HCT116 (cell line): Measurements from ENCODE around the gene RAB39A. TPM values are rescaled to one million over a fixed set of nuclear protein-coding genes. Genes with fewer than 3 reads are reported as not detected.

Experiments used
- ATAC-seq: fragments of 200-7000 bp; cut with Tn5 transposase; 2 replicates; pipeline ENCODE4 v1.9.1; 2020; ENCODE audit warnings: mild to moderate bottlenecking, moderate library complexity
- BruUV-seq: library from RNA; stranded (reverse); fragments of 400-500 nt; replicated peaks from 2 replicates; lab custom pipeline; 2021; lab: Mats Ljungman, UMichigan
- CTCF ChIA-PET: fragments of 300-600 bp; sonication (Branson Sonifier 250); formaldehyde crosslinking; loops from one replicate; lab custom pipeline; 2021; ENCODE audit warnings: antibody characterized with exemption; lab: Charles Lee
- POLR2A ChIA-PET: fragments of 300-600, 350-600 bp; sonication (Branson Sonifier 250); formaldehyde crosslinking; loops from one replicate; lab custom pipeline; 2021; ENCODE audit warnings: antibody characterized with exemption; lab: Charles Lee
- RAD21 ChIA-PET, 2 experiments: fragments of 300-600 bp; sonication (Branson Sonifier 250); formaldehyde crosslinking; loops; one replicate each; lab custom pipeline; 2023; ENCODE audit warnings: low total read pairs in 2 of 2; ENCODE audit not compliant: uncharacterized antibody in 2 of 2, unreplicated experiment in 2 of 2, low non-redundant PET in 1 of 2; lab: Charles Lee
- DNase-seq: peaks from one replicate; pipeline ENCODE4 v3.0.0-alpha.2; 2010; ENCODE audit warnings: low read depth, low spot score
- H2AFZ ChIP-seq: fragments of 200-600 bp; shearing (Covaris generic), sonication (generic); 2 replicates; pipeline ENCODE4 v1.6.1; 2017; ENCODE audit warnings: low read depth, mixed run types, mixed read lengths, antibody characterized with exemption, low read length; ENCODE audit not compliant: poor library complexity, severe bottlenecking
- H3K27ac ChIP-seq: 2 replicates; pipeline ENCODE4 v1.5.1; 2012; ENCODE audit warnings: low read depth, low read length
- H3K27me3 ChIP-seq: fragments of 200-600 bp; sonication (generic); 2 replicates; pipeline ENCODE4 v1.6.1; 2016; ENCODE audit warnings: mixed run types, low read length, mixed read lengths; ENCODE audit not compliant: insufficient read depth
- H3K36me3 ChIP-seq, 2 experiments: fragments of 200-500 bp in 1 of 2; fragments of 200-600 bp in 1 of 2; sonication (Bioruptor generic) in 1 of 2; sonication (generic) in 1 of 2; 2 replicates each; pipeline versions ENCODE4 v1.5.1 to v1.6.1; 2014 to 2016; ENCODE audit warnings: low read length in 2 of 2, inconsistent platforms in 1 of 2, mixed read lengths in 1 of 2, mixed run types in 1 of 2; ENCODE audit not compliant: insufficient read depth in 2 of 2, control insufficient read depth in 1 of 2
- H3K4me1 ChIP-seq, 2 experiments: fragments of 200-600 bp in 1 of 2; sonication (generic) in 1 of 2; 2 replicates each; pipeline versions ENCODE4 v1.5.1 to v1.6.1; 2012 to 2017; ENCODE audit warnings: low read length in 2 of 2, inconsistent platforms in 1 of 2, mild to moderate bottlenecking in 1 of 2, mixed read lengths in 1 of 2, mixed run types in 1 of 2, moderate library complexity in 1 of 2; ENCODE audit not compliant: insufficient read depth in 2 of 2, control insufficient read depth in 1 of 2
- H3K4me2 ChIP-seq: fragments of 200-600 bp; sonication (generic); 2 replicates; pipeline ENCODE4 v1.6.1; 2017; ENCODE audit warnings: mixed run types, low read length, mixed read lengths
- H3K4me3 ChIP-seq, 2 experiments: fragments of 200-600 bp in 1 of 2; sonication (generic) in 1 of 2; replicated peaks in 1 of 2; 2 replicates each; pipeline ENCODE4 v1.5.1; 2011 to 2016; ENCODE audit warnings: low read length in 2 of 2, control low read depth in 1 of 2, low read depth in 1 of 2, mild to moderate bottlenecking in 1 of 2, mixed read lengths in 1 of 2, mixed run types in 1 of 2
- H3K79me2 ChIP-seq: fragments of 200-600 bp; sonication (generic); 2 replicates; pipeline ENCODE4 v1.6.1; 2017; ENCODE audit warnings: mild to moderate bottlenecking, mixed run types, low read length, moderate library complexity, mixed read lengths; ENCODE audit not compliant: insufficient read depth
- H3K9ac ChIP-seq: fragments of 200-600 bp; sonication (generic); 2 replicates; pipeline ENCODE4 v1.6.1; 2016; ENCODE audit warnings: low read length, mixed read lengths
- H3K9me2 ChIP-seq: fragments of 200-600 bp; sonication (generic), shearing (Covaris generic); 2 replicates; pipeline ENCODE4 v1.6.1; 2017; ENCODE audit warnings: mixed run types, mild to moderate bottlenecking, moderate library complexity; ENCODE audit not compliant: insufficient read depth
- H3K9me3 ChIP-seq, 2 experiments: fragments of 200-500 bp in 1 of 2; fragments of 200-600 bp in 1 of 2; sonication (Bioruptor generic) in 1 of 2; sonication (generic) in 1 of 2; 2 replicates each; pipeline ENCODE4 v1.6.1; 2014 to 2017; ENCODE audit warnings: low read length in 2 of 2, mixed read lengths in 2 of 2, inconsistent platforms in 1 of 2, low read depth in 1 of 2, mild to moderate bottlenecking in 1 of 2, mixed run types in 1 of 2, moderate library complexity in 1 of 2; ENCODE audit not compliant: control insufficient read depth in 1 of 2, insufficient read depth in 1 of 2
- H4K20me1 ChIP-seq: fragments of 200-600 bp; sonication (generic), shearing (Covaris generic); 2 replicates; pipeline ENCODE4 v1.6.1; 2017; ENCODE audit warnings: mixed run types, mild to moderate bottlenecking, moderate library complexity; ENCODE audit not compliant: insufficient read depth
- EGR1 ChIP-seq: IDR thresholded peaks from 2 replicates; pipeline ENCODE4 v1.6.1; 2012; ENCODE audit warnings: low read depth
- ELF1 ChIP-seq: IDR thresholded peaks from 2 replicates; pipeline ENCODE4 v1.6.1; 2012; ENCODE audit warnings: low read depth, borderline replicate concordance
- SRF ChIP-seq: IDR thresholded peaks from 2 replicates; pipeline ENCODE4 v1.6.1; 2012; ENCODE audit warnings: low read depth
- TCF7L2 ChIP-seq: IDR thresholded peaks from 2 replicates; pipeline ENCODE4 v1.7.0; 2011; ENCODE audit warnings: borderline replicate concordance, inconsistent platforms; ENCODE audit not compliant: insufficient read depth, insufficient read length; ENCODE audit errors: extremely low read depth
- YY1 ChIP-seq: IDR thresholded peaks from 2 replicates; pipeline ENCODE4 v1.6.1; 2011; ENCODE audit warnings: low read length, low read depth, moderate library complexity, mild to moderate bottlenecking; ENCODE audit not compliant: insufficient replicate concordance; ENCODE audit errors: extremely low read depth
- ZBTB33 ChIP-seq: IDR thresholded peaks from 2 replicates; pipeline ENCODE4 v1.6.1; 2011; ENCODE audit warnings: mild to moderate bottlenecking, low read length, moderate library complexity; ENCODE audit not compliant: insufficient replicate concordance; ENCODE audit errors: extremely low read depth
- intact Hi-C: fragments of 100-400 bp; cut with micrococcal nuclease; formaldehyde crosslinking; loops from 2 replicates; pipeline ENCODE4 v1.10.0; 2022
- total RNA-seq: library from RNA; stranded (reverse); gene quantifications from one replicate; pipeline ENCODE4 v1.2.1, GENCODE V29; 2021; ENCODE audit not compliant: unreplicated experiment
- TF ChIP-seq, protein P1 (sequence below): IDR thresholded peaks from 2 replicates; pipeline ENCODE4 v1.6.1; 2012; ENCODE audit warnings: low read depth
- TF ChIP-seq, protein P2 (sequence below), 3 experiments: fragments of 200-600 bp in 1 of 3; sonication (generic) in 1 of 3; IDR thresholded peaks in 2 of 3; conservative IDR thresholded peaks in 1 of 3; 2 replicates each; pipeline ENCODE4 v1.5.1; 2012 to 2017; ENCODE audit warnings: low read depth in 2 of 3, low read length in 2 of 3, antibody characterized with exemption in 1 of 3, borderline replicate concordance in 1 of 3, control low read depth in 1 of 3, mild to moderate bottlenecking in 1 of 3, mixed read lengths in 1 of 3, mixed run types in 1 of 3, moderate library complexity in 1 of 3; ENCODE audit not compliant: insufficient read depth in 1 of 3

Gene RAB39A
- total RNA-seq, 1 experiment from 2014 or later: not detected

- Histone ChIP-seq H3K9ac (no peak overlapping the region), H3K79me2 (no peaks in the 10 kb centered on the region), H3K36me3 (no peaks in the 10 kb centered on the region), H3K9me2 (no peaks in the 10 kb centered on the region)
- CTCF ChIA-PET: no interaction called here
- BruUV-seq: no TSS peak
- RAD21 ChIA-PET: interaction anchor here in 1 of 2 experiments (0.6 kb wide), 1 partner anchor 152 kb away, joined by 3 read pairs; no protein-coding TSS in a partner anchor
- POLR2A ChIA-PET: no interaction called here
- ATAC-seq: no peak
- TF ChIP-seq EGR1 (no peak), TCF7L2 (no peak), SRF (no peak), YY1 (no peak)
- TF ChIP-seq, all 23 proteins: peak for 0
- no peak for DNase-seq
- Histone ChIP-seq H3K4me2 (no peak overlapping the region), H3K4me3 (no peak overlapping the region), H3K27ac (no peak overlapping the region), H3K9me3 (no peaks in the 10 kb centered on the region), H3K4me1 (peaks cover 0 to 5% of the 10 kb centered on the region in 2 experiments; a peak in 1 of 4 replicates), H2AFZ (no peak overlapping the region), H3K27me3 (no peaks in the 10 kb centered on the region), H4K20me1 (no peaks in the 10 kb centered on the region)
- intact Hi-C loops: no loop called here
These were observed 70.5 kb downstream of the RAB39A start for GRCh38 chr11:107998761-107999160.

DNA sequence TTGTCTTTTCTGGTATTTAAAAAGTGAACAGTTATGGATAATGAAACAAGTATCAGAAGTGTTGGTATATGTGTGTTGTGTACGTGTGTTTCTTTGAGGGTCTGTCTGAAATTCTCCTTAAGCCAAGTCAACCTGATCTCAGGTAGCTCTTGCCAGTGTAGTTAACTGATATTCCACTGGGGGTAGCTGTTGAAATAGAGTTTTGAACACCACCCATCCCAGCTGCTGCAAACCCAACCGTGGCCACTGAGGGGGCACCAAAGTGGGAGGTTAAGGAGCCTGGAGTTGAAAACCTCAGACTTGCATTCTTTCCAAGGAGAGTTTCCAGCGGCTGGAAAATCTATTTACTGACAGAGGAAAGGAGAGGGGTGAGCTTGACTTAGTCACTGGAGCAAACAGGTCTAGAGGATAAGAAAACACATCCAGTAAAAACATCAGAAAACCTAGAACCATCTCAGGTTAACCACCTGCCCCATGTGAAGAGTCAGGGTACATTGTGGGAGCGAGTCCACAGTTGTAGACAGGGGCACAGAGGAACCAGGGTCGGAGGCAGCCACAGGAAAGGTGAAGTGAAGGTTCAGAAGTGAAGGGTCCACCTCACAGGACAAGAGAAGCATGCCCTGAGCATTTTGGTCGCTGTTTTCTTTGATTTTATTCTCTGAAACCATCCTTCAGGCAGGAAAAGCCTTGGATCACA, 71.7 kb downstream of the RAB39A start:
- ATAC-seq: peak; percentile 99
- ChIA-PET CTCF (interaction anchor here (0.7 to 1.2 kb wide), 7 partner anchors 8 to 118 kb away, joined by 3 to 18 read pairs (median 4); partner anchors contain the start of gene CUL5), POLR2A (interaction anchor here (1.0 kb wide), 1 partner anchor 9 kb away, joined by 7 read pairs; the partner anchor contains the start of gene CUL5), RAD21 (interaction anchor here in 1 of 2 experiments (0.6 kb wide), 1 partner anchor 154 kb away, joined by 3 read pairs; no protein-coding TSS in a partner anchor)
- DNase-seq: peak; percentile 74
- Histone ChIP-seq H3K27me3 (no peaks in the 10 kb centered on the region), H4K20me1 (no peaks in the 10 kb centered on the region), H3K4me2 (peak overlapping the region; percentile 14; the same call in 1 of the 2 replicates), H3K4me3 (no peak overlapping the region), H3K9me2 (no peaks in the 10 kb centered on the region), H3K4me1 (peaks cover 0 to 10% of the 10 kb centered on the region in 2 experiments; a peak in 1 of 4 replicates), H3K36me3 (no peaks in the 10 kb centered on the region), H3K79me2 (no peaks in the 10 kb centered on the region), H3K9me3 (no peaks in the 10 kb centered on the region), H3K27ac (no peak overlapping the region), H2AFZ (peak overlapping the region; percentile 83), H3K9ac (no peak overlapping the region)
- intact Hi-C loops: no loop called here
- no TSS peak for BruUV-seq
- TF ChIP-seq, protein P1, sequence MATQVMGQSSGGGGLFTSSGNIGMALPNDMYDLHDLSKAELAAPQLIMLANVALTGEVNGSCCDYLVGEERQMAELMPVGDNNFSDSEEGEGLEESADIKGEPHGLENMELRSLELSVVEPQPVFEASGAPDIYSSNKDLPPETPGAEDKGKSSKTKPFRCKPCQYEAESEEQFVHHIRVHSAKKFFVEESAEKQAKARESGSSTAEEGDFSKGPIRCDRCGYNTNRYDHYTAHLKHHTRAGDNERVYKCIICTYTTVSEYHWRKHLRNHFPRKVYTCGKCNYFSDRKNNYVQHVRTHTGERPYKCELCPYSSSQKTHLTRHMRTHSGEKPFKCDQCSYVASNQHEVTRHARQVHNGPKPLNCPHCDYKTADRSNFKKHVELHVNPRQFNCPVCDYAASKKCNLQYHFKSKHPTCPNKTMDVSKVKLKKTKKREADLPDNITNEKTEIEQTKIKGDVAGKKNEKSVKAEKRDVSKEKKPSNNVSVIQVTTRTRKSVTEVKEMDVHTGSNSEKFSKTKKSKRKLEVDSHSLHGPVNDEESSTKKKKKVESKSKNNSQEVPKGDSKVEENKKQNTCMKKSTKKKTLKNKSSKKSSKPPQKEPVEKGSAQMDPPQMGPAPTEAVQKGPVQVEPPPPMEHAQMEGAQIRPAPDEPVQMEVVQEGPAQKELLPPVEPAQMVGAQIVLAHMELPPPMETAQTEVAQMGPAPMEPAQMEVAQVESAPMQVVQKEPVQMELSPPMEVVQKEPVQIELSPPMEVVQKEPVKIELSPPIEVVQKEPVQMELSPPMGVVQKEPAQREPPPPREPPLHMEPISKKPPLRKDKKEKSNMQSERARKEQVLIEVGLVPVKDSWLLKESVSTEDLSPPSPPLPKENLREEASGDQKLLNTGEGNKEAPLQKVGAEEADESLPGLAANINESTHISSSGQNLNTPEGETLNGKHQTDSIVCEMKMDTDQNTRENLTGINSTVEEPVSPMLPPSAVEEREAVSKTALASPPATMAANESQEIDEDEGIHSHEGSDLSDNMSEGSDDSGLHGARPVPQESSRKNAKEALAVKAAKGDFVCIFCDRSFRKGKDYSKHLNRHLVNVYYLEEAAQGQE: no peak
- TF ChIP-seq YY1 (peak; percentile 33), ZBTB33 (no peak), ELF1 (no peak)
- TF ChIP-seq, protein P2, sequence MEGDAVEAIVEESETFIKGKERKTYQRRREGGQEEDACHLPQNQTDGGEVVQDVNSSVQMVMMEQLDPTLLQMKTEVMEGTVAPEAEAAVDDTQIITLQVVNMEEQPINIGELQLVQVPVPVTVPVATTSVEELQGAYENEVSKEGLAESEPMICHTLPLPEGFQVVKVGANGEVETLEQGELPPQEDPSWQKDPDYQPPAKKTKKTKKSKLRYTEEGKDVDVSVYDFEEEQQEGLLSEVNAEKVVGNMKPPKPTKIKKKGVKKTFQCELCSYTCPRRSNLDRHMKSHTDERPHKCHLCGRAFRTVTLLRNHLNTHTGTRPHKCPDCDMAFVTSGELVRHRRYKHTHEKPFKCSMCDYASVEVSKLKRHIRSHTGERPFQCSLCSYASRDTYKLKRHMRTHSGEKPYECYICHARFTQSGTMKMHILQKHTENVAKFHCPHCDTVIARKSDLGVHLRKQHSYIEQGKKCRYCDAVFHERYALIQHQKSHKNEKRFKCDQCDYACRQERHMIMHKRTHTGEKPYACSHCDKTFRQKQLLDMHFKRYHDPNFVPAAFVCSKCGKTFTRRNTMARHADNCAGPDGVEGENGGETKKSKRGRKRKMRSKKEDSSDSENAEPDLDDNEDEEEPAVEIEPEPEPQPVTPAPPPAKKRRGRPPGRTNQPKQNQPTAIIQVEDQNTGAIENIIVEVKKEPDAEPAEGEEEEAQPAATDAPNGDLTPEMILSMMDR (IDR thresholded peaks at IDR 0.05 in 2 of 3, conservative IDR thresholded peaks at IDR 0.05 in 1 of 3; ENCODE audit: borderline replicate concordance in 1 of 3, insufficient read depth in 1 of 3, low read depth in 2 of 3, low read length in 2 of 3): peak; percentile 81 to 96 (median 85)
